ENCODE measurements around the gene STRIP2.

DNA sequence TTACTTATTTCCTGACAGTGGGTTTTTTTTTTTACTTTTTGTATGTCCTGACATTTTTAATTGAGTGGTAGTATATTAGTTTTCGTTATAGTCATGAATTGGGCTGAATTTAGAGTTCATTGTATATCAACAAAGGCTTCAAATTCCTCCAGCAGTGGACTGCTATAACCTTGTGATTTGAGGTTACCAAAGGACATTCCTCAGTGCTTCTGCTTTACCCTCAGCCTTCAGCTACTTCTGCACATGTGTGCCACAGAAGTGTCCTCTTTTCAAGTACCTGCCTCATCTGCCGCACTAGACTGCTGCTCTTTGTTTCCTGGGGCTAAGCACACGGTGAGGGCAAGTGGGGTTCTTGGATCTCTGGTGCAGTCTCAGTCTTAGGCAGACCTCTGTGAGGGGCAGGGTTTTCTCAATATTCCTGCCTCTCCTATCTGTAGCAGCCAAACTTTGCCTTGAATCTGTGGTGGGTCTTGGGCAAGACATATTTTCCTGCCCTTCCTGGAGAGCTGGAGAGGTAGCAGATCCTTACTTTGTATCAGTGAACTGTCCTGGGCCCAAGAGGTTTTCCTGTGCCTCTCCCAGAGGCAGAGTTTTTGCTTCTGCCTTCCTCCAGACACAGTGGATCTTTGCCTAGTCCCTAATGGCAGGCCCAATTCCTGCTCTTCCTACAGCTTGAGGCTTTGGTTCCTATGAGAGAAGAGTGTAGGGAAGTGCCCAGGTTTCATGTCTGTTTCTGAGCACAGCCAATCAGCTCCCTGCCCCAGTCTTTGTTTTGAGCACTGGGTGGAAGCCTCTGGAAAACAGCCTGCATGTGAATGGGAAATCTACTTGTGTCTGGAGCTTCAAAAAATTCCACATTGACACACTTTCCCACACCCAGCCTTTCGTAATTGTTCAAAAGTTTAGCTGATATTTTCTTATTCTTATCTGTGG lies 39.0 kb upstream of the STRIP2 start:
- no peak for TF ChIP-seq EZH2 (IDR thresholded peaks at IDR 0.05)
- TF ChIP-seq, protein P1, sequence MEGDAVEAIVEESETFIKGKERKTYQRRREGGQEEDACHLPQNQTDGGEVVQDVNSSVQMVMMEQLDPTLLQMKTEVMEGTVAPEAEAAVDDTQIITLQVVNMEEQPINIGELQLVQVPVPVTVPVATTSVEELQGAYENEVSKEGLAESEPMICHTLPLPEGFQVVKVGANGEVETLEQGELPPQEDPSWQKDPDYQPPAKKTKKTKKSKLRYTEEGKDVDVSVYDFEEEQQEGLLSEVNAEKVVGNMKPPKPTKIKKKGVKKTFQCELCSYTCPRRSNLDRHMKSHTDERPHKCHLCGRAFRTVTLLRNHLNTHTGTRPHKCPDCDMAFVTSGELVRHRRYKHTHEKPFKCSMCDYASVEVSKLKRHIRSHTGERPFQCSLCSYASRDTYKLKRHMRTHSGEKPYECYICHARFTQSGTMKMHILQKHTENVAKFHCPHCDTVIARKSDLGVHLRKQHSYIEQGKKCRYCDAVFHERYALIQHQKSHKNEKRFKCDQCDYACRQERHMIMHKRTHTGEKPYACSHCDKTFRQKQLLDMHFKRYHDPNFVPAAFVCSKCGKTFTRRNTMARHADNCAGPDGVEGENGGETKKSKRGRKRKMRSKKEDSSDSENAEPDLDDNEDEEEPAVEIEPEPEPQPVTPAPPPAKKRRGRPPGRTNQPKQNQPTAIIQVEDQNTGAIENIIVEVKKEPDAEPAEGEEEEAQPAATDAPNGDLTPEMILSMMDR (IDR thresholded peaks at IDR 0.05 in 2 of 3, conservative IDR thresholded peaks at IDR 0.05 in 1 of 3; ENCODE audit: borderline replicate concordance in 1 of 3, insufficient read depth in 1 of 3, low read depth in 2 of 3, low read length in 2 of 3) = no peak
- TF ChIP-seq RAD21 (IDR thresholded peaks at IDR 0.05; ENCODE audit: low read depth) = no peak
- TF ChIP-seq FOSL1 (IDR thresholded peaks at IDR 0.05; ENCODE audit: low read depth) = no peak
- no peak for TF ChIP-seq POLR2AphosphoS5 (IDR thresholded peaks at IDR 0.05; ENCODE audit: low read depth, low read length)
- TF ChIP-seq SIN3A (IDR thresholded peaks at IDR 0.05; ENCODE audit: low read depth) = no peak
- TF ChIP-seq POLR2A (IDR thresholded peaks at IDR 0.05; ENCODE audit: borderline replicate concordance, extremely low read depth, insufficient read depth, insufficient read length) = no peak
- no peak for TF ChIP-seq EZH2phosphoT487 (IDR thresholded peaks at IDR 0.05; ENCODE audit: borderline replicate concordance)
- TF ChIP-seq, protein P2, sequence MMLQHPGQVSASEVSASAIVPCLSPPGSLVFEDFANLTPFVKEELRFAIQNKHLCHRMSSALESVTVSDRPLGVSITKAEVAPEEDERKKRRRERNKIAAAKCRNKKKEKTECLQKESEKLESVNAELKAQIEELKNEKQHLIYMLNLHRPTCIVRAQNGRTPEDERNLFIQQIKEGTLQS (IDR thresholded peaks at IDR 0.05) = no peak
